GM18870 (cell line): ENCODE results near the gene IL17A.
"Not testable (repeated sequence)": the region's sequence is repeated elsewhere in the genome, so short reads cannot be mapped to it uniquely, and the experiment has no call there.

Experiments used
- ATAC-seq: cut with Tn5 transposase; IDR thresholded peaks from one replicate; pipeline ENCODE4 v1.9.1; 2021; ENCODE audit warnings: moderate library complexity; ENCODE audit not compliant: unreplicated experiment

Gene IL17A

DNA sequence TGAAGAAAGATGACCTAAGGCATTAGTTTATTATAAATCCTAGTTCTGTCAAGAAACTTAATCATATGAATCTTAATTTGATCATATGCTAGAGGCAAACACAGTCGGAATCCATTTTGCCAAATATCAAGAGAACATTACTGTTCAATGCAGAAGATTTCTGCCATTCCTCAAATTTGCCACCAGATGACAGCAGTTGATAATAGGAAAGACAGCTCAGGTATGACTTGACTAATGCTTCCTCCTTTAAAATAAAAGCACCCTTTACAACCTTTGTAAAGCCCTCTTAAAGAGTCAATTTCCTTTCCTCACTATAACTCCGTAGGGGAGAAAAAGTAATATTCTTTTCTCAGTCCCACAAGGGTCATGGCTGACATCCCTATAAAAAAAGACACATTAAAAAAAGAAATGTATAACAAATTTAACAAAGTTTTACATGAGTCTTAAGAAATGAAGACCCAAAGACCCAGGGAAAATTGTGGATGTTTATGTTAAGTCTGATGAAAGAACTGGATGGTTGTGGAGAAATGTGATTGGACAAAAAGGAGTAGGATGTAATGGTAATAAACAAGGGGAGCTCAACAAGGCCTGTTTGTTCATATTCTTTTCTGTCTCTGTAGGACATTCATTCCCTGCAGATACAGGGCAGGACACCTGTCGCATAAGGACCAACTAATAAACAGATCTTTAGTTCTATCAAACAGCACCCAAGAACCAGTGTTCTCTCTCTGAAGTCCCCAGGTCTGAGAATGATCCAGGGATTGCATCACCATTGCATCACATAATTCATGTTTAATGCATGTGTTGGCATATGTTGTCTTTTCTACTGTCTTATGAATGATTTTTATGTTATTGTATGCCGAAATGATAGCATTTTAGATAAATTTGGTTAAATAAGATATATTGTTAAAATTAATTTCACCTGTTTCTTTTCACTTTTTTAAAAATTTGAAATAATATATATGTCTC lies 23.0 kb upstream of the IL17A start:
- ATAC-seq: peak; percentile 37

DNA sequence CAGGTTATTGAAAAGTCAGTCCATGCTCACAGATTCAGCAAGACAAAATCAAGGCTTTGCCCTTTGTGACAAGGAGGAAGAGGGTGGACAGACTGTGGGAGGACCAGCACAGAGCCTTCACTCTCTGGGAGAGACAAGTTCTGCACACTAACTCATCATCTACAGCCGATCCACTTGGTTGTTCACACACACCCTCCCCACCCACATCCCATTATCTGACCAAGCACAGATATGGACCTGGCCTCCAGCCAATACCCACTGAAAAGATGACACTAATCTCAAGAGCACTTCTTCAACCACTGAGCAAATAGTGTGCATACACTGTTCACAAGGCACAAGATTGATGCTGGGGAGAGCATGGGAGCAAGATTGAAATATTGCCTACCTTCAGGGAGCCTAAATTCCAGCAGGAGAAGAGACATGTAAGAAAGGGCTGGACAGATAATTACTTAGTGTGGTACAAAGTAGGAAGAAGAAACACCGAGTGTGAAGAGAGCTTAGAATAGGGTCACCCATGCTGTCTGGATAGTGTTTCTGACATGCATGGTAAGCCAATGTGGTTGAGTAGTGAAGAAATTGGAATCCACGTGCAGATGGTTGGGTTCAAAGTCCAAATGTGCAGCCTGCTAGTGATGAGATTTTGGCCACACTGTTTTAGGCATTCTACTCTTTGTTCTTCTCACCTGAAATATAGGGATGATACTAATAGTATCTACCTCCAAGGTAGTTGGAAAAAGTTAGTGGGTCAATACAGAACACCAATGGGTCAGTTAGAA lies 21.7 kb upstream of the IL17A start:
- ATAC-seq: no peak

DNA sequence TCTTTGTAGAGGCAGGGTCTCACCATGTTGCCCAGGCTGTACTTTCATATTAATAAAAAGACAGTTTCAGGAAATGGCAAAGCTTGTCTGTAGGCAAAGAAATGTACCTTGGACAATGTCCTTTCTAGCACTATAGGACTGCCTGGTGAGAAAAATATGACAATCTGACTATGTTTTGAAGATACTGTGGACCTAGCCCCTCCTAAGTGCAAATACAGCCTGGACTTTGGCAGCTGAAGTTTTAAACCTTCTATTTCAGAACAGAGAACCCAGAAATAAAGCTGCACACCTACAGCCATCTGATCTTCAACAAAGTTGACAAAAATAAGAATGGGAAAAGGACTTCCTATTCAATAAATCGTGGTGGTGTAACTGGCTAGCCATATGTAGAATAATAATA lies 18.9 kb upstream of the IL17A start:
- ATAC-seq: no peak

DNA sequence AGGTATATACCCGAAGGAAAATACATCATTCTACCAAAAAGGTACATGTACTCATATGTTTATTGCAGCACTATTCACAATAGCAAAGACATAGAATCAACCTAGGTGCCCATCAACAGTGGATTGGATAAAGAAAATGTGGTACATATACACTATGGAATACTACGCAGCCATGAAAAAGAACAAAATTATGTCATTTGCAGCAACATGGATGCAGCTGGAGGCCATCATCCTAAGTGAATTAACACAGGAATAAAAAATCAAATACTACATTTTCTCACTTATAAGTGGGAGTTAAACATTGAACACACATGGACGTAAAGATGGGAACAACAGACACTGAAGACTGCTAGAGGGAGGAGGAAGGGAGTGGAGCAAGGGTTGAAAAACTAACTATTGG lies 17.8 kb upstream of the IL17A start:
- not testable (repeated sequence) for ATAC-seq

DNA sequence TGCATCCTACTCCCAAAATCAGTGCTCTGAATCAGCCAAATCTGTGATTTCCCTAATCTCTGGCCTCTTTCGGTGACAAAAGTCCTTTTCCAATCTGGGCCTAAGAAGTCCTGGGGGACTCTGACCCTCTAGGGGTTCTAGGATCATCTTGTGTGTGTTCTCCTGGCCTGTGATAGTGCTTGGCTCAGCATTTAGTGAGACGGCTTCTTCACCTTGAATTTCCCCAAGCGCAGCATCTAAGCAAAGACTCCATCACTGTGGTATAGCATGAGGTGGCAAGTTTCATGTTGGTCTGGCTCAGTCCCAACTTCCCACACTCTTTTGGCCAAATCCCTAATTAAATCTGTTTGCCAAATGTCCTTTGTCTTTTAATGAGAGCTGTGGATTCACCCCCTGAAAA lies 12.1 kb upstream of the IL17A start:
- no peak for ATAC-seq

DNA sequence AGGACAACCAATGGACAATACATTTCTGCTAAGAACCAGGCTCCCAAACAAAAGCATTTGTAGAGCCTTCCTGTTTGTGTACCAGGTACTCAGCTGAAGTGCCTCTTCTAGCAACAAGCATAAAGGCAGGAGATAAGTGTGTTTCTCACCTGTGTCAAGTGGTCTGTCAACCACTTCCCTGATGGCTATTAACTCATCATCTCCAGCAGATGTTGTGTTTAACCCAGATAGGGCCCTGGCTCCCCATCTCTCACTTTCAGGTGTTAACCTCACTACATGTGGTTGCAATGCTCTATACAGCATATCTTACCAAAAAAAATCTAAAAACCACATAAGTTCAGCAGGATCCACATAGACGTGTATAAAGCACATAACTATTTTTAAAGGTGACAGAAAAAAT lies 9.6 kb upstream of the IL17A start:
- ATAC-seq: peak; percentile 77

DNA sequence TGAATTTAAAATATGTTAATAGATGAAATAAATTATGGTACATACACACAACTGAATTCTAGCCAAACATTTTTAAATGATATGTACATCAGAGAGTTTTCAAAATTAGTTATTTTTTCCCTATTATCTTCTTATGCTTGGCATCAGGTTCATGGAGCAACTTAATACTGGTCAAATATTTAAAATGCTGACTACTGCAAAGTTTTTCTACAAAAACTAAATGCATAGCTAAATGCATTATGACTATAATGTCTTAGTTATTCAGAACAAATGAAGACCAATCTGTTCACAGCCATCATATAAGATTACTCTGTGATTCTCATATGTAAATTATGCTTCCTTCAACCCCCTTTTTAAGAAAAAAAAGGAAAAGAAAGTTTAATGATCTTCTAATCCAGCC lies 8.2 kb upstream of the IL17A start:
- ATAC-seq: no peak

DNA sequence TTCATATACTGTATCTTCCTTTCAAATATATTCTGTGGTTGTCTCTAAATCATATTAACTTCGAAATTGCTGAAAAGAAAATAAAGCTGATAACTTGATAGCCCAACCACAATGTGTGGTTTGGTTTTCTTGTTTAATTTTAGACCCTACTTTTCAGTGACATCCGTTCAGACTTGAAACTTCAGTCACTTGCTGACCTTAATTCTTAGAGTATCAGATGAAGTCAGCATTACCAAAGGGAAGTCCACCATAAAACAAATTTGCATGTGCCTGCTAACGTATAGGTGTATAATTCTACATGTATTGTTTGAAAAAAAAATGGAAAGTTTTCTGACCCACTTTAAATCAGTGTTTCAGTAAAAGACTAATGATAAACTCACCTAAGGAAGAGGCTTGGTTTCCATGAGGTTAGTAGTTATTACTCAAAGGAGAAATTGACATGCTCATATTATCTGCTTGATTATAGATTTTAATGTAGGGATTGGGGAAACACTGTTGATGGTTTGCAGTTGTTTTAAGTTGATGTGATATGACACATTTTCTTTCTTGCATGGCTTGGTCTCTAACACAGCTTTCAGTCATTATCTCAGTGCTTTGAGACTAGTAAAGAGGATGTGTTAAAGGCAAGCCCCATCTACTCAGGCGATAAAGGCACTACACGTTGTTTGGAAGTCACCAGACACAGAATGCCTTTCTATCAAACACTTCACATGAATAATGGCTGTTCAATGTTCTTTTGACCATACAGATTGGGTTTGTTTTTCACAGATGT lies 5.2 kb upstream of the IL17A start:
- ATAC-seq: peak; percentile 80

DNA sequence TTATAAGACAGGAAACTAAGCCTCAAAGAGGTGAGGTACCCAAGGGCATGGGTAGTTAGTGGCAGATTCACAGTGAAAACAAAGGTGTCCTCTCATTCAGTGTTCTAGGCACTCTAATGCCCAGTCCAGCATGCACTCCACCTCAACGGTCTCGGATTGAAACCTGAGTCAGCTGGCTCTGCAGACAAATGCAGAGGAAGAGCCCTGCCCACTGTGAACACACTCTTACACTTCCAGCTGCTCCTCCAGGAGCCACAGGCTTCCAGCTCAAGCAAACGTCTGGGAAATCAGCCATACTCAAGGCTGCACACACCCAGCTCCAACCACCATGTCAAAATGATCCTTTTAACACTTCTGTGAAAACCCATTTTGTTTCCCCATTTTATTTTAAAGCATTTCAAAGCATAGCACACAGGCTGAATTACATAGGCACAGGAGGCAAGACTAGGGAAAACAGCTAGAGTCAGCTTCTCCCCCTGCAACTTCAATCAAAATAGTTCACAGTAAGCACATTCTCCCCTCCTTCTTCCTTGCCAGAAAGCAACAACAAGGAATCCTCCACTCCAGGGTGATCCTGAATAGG lies 3.0 kb upstream of the IL17A start:
- no peak for ATAC-seq

DNA sequence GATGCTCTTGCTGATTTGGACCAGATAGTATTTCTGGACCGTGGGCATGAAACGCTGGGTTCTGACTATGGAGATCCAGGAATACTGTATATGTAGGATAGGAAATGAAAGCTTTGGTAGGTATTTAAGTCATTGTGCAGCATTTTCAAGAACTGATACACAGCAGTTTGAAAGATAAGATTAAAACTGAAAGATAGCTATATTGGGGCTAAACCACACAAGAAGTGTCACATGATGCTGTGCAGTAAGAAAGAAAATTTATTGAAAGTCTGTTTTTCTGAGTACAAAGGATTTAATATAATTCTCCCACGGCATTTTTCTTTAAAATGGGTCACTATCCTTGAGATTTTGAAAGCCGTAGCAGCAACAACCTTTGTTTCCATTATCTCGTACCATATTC lies 305 bp downstream of the IL17A start:
- peak; percentile 70 for ATAC-seq

DNA sequence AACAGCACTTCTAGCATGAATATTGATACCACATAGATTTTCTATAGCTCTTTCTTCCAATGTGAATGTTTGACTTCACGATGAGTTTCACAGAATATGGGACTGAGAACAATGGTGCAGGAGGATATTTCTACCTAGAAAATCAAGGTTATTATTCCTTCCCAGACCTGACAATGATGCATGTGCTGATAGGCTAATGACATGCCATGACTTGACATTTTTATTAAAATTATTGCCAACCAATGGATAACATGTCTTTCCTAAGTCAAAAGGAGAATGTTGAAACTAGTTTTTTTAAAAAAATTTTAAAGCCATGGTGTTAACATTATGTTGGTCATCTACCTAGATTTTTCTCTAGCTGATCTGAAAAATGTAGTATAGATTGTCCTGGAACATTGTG lies 923 bp downstream of the IL17A start:
- no peak for ATAC-seq

DNA sequence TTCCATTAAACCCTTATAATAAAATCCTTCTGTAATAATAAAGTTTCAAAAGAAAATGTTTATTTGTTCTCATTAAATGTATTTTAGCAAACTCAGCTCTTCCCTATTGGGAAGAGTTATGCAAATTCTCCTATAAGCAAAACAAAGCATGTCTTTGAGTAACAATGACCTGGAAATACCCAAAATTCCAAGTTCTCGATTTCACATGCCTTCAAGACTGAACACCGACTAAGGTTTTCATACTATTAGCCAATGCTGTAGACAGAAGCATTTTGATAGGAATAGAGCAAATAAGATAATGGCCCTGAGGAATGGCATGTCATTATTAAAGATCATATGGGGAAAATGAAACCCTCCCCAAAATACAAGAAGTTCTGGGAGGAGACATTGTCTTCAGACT lies 3.8 kb downstream of the IL17A start:
- ATAC-seq: no peak

DNA sequence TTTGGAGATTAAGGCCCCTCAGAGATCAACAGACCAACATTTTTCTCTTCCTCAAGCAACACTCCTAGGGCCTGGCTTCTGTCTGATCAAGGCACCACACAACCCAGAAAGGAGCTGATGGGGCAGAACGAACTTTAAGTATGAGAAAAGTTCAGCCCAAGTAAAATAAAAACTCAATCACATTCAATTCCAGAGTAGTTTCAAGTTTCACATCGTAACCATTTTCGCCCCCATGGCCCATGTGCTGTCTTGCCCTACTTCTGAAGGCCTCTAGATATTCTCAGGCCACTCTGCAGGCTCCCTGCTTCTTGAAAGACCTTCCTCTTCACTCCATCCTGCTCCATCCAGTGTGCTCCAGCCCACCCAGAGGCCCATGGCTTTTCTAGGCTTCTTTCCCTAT lies 4.2 kb downstream of the IL17A start:
- ATAC-seq: no peak

DNA sequence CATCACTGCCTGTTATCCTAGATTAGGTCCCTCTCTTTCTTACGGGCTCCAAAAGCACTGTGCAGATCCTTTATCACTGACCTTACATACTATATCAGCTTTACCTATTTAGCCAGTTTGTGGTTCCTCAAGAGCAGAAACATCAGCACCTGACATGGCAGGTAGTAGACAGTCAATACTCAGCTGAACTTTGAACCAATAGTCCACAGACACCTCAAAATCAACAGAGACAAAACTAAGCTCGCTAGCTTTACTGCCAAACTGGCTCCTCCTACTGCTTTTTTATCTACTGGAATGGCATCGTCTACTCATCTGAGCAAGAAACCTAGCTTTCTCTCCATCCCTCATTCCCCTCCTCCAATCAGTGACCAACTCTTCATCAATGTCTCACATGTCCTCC lies 5.6 kb downstream of the IL17A start:
- no peak for ATAC-seq

DNA sequence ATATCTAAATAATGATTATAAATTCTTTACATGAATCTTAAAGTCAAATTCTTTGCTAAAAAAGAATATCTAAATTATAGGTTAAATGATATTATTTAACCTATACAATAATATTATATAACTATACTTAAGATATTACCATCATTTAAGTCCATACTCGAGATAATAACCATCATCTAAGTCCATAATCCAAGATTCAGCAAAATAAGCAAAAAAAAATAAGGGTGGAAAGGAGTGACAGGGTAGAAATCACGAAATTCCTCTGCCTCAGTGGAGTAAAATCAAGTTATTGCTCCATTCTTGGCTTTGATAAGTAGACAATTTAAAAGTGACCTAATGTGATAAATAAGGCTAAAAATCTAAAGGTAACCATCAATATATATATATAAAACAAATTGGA lies 9.7 kb downstream of the IL17A start:
- no peak for ATAC-seq

DNA sequence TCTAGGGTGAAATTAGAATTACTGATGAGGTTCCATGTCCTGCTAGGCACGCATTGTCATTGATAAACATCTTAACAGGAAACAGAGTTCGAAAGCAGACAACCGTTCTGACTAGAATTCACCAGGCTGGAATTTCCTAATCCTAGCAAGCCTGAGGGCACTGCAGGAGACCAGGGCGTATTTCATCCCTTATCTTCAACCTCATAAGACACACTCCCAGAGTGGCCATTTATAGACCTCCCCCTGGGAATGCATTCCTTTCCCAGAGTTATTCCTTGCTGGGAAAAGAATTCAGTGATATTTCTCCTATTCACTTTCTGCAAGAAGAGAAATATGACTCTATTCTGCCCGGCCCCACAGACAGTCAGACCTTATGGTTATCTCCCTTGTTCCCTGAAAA lies 13.9 kb downstream of the IL17A start:
- not testable (repeated sequence) for ATAC-seq

DNA sequence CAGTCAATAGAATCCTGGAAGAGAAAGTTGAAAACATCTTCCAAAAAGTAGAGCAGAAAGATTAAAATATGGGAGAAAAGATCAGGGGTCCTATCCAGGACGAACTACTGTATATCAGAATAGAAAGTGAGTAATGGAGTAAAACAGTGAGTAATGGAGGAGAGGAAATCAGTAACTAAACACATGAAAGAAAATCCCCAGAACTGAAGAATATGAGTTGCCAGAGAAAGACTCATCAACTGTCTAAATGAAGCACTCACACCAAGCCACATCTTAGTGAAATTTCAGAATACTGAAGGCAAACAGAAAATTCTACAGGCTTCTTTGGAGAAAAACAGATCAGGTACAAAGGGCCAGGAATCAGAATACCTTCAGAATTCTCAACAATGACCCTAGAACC lies 14.9 kb downstream of the IL17A start:
- ATAC-seq: no peak

DNA sequence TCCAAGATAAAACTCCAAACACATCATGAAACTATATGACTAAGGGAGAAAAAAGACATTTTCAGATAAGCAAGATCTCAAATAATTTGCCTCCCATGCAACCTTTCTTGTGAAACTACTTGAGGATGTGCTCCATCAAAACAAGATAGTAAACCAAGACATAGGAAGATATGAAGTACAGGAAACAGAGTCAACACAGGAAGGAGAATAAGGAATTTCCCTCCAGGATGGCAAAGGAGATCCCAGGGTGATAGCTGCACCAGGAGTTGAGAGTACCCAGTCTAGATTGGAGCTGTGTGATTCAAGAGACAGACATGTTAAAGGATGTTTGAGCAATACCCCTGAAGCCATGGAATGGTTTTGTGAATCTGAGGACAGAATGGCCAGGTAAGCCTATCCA lies 15.3 kb downstream of the IL17A start:
- ATAC-seq: no peak

DNA sequence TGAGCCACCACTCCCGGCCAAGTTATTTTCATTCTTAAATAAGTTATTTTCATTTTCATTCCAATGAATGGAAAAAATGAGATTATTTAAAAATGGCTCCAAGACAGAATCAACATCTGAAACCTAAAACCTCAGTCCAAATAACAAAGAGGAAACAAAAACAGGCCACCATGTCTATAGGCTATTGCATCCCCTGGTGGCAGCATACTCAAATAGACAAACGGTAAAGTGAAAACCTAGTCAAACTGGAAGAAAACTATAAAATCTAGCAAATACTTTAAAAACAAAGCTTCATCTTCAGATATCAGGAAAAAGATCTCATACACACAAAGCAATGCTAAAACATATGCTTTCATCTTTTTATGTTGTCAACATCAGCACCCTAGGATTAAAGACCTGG lies 20.9 kb downstream of the IL17A start:
- ATAC-seq: no peak

DNA sequence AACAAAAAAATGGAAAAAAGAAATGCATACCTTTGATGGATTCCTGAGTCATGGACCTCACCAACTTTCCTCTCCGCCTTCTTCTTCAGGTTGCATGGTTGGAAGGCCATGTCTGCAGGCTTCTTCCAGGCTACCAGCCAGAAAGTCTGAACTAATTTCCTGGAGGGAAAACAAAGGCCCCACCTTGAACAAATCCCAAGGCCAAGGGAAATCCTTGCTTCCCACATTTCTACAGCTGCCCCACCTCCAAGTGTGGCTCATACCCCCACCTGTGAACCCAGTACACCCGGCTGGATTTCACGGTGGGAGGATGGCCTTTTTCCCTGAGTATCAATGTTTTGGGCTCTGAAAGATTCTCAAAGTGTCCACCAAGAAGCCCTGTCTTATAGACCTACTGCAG lies 22.4 kb downstream of the IL17A start:
- no peak for ATAC-seq

DNA sequence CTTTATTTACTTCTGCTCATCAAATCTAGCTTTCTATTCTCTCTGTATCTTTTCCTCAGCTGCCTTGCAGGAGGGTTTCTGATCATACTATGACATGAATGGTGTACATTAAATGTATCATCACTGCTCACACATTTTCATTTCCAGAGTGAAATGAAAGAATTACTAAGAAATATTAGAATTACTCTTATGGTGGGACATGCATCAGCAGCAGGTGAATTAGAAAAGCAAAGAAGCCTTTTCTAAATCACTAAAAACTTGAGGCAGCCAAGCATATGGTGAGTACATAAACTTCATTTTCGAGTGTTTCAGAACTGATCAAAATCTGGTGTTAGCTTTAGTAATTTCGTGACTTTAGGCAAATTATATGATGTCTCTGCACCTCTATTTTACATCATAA lies 23.6 kb downstream of the IL17A start:
- peak; percentile 29 for ATAC-seq
